T-cell (primary cell): Measurements from ENCODE around the gene UBL4A. TPM values are rescaled to one million over a fixed set of nuclear protein-coding genes. Genes with fewer than 3 reads are reported as not detected.

ENCODE experiments used
- ATAC-seq, 4 experiments: fragments of 200-7000 bp in 3 of 4; fragments of 150-1000 bp in 1 of 4; cut with Tn5 transposase; replicated peaks in 1 of 4; 1 replicate in 3 of 4; 2 replicates in 1 of 4; pipeline ENCODE4 v1.10.0; 2021; ENCODE audit warnings: moderate library complexity in 3 of 4, mild to moderate bottlenecking in 2 of 4, moderate number of reproducible peaks in 1 of 4
- CTCF ChIA-PET, 2 donors: fragments of 300-600 bp; sonication (Branson Sonifier 250); formaldehyde crosslinking; loops; one replicate each; lab custom pipeline; 2022; ENCODE audit warnings: antibody characterized with exemption in 2 of 2; lab: Charles Lee
- POLR2A ChIA-PET, 2 donors: fragments of 300-600 bp; sonication (Branson Sonifier 250); formaldehyde crosslinking; loops; one replicate each; lab custom pipeline; 2022; ENCODE audit warnings: antibody characterized with exemption in 2 of 2; lab: Charles Lee
- DNase-seq, 35 experiments: peaks; one replicate each; pipeline versions ENCODE4 v3.0.0 to v3.0.0-alpha.2; 2013 to 2023
- H3K27ac ChIP-seq: one replicate; pipeline ENCODE4 v1.5.1; 2013; ENCODE audit warnings: low read length
- H3K27me3 ChIP-seq, 2 experiments: replicated peaks in 1 of 2; 1 replicate in 1 of 2; 2 replicates in 1 of 2; pipeline versions ENCODE4 v1.6.1 to v1.7.0; 2013; ENCODE audit warnings: low read length in 1 of 2, mixed read lengths in 1 of 2; ENCODE audit not compliant: control insufficient read depth in 2 of 2, insufficient read depth in 2 of 2; ENCODE audit errors: extremely low read depth in 1 of 2
- H3K36me3 ChIP-seq, 2 donors: 1 replicate in 1 of 2; 2 replicates in 1 of 2; pipeline versions ENCODE4 v1.6.1 to v1.7.0; 2013; ENCODE audit warnings: low read length in 1 of 2; ENCODE audit not compliant: control insufficient read depth in 2 of 2, insufficient read depth in 1 of 2; ENCODE audit errors: extremely low read depth in 1 of 2
- H3K4me1 ChIP-seq, 2 experiments: 1 replicate in 1 of 2; 2 replicates in 1 of 2; pipeline versions ENCODE4 v1.6.1 to v1.7.0; 2013; ENCODE audit warnings: low read length in 2 of 2, mixed read lengths in 1 of 2; ENCODE audit not compliant: insufficient read depth in 2 of 2, control insufficient read depth in 1 of 2; ENCODE audit errors: extremely low read depth in 1 of 2
- H3K4me3 ChIP-seq, 2 donors: 1 replicate in 1 of 2; 2 replicates in 1 of 2; pipeline versions ENCODE4 v1.5.1 to v1.7.0; 2013; ENCODE audit warnings: mild to moderate bottlenecking in 2 of 2, low read length in 1 of 2, moderate library complexity in 1 of 2; ENCODE audit not compliant: control insufficient read depth in 1 of 2; ENCODE audit errors: extremely low read depth in 1 of 2
- H3K9me3 ChIP-seq: 2 replicates; pipeline ENCODE4 v1.7.0; 2013
- H3K27ac Mint-ChIP-seq, 2 donors: one replicate each; pipeline ENCODE4 v1.8.0; 2020 to 2021; ENCODE audit warnings: mild to moderate bottlenecking in 2 of 2, mixed read lengths in 2 of 2
- H3K27me3 Mint-ChIP-seq, 2 donors: one replicate each; pipeline ENCODE4 v1.8.0; 2021 to 2022; ENCODE audit warnings: mixed read lengths in 2 of 2
- H3K36me3 Mint-ChIP-seq: one replicate; pipeline ENCODE4 v1.8.0; 2021; ENCODE audit warnings: mixed read lengths
- H3K4me1 Mint-ChIP-seq, 3 donors: one replicate each; pipeline ENCODE4 v1.8.0; 2020 to 2022; ENCODE audit warnings: mixed read lengths in 3 of 3, mild to moderate bottlenecking in 1 of 3
- H3K4me3 Mint-ChIP-seq, 3 donors: one replicate each; pipeline ENCODE4 v1.8.0; 2020 to 2022; ENCODE audit warnings: mild to moderate bottlenecking in 3 of 3, mixed read lengths in 3 of 3, moderate library complexity in 3 of 3
- H3K9me3 Mint-ChIP-seq, 3 donors: one replicate each; pipeline ENCODE4 v1.8.0; 2020 to 2022; ENCODE audit warnings: mixed read lengths in 3 of 3
- WGBS: methylation state at CpG from one replicate; pipeline ENCODE4 v1.1.5; 2013; ENCODE audit warnings: missing lambda C conversion rate; ENCODE audit not compliant: insufficient coverage; 5-methylcytosine and 5-hydroxymethylcytosine counted together
- total RNA-seq, 35 experiments: library from RNA in 6 of 35; stranded (reverse) in 6 of 35; fragments of 120-200 nt in 1 of 35; gene quantifications; one replicate each; pipeline versions ENCODE4 v1.2.1 to v1.2.4 and lab custom pipeline; 2013 to 2026

The UBL4A gene
- total RNA-seq, 5 donors from 2014 or later (not counting 1 experiment from before 2014, with no cell fraction given), result 13.1 to 44.1 (median 39.6) TPM

DNA sequence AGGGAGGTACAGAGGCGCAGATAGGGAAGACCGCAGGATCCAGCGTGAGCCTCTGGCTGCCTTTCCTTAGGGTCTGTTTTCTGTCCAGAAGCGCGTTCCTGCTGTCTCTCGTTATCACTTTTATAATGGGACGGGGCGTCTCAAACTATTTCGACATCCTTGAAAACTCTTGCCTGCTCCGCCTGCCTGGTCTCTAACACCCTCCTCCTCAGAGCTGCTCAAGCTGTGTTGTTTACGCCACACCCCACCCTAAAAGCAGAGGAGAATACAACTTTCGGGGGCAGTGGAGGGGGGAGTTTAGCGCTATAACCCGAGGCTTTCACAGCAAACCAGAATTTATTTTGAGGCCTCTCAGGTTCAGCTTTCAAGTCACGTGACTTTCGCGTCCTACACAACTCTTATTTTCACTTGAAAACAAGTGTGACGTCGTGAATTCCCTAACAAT lies 30.3 kb upstream of the UBL4A start:
- Mint-ChIP-seq H3K9me3 (no peaks in the 10 kb centered on the region), H3K4me3 (peak overlapping the region; percentile 75 to 84 (median 82)), H3K27ac (peak overlapping the region; percentile 91 to 92), H3K27me3 (peaks cover 0 to 9% of the 10 kb centered on the region in 2 donors), H3K36me3 (peaks cover 3% of the 10 kb centered on the region), H3K4me1 (peaks cover 22 to 25% (median 25%) of the 10 kb centered on the region in 3 donors)
- DNase-seq (peak in 18 of 35 experiments; percentile 10 to 52 (median 25)), ATAC-seq (peak; percentile 6 to 29 (median 25))
- ChIA-PET CTCF (interaction anchor here in 1 of 2 donors (0.7 kb wide), 1 partner anchor 8 kb away, joined by 6 read pairs; no protein-coding TSS in a partner anchor), POLR2A (interaction anchor here (0.5 to 0.9 kb wide), 2 partner anchors 26 to 29 kb away, joined by 3 to 7 read pairs; partner anchors contain the start of gene SLC10A3 (in 1 of the 2))
- 0% methylated on average over 1 of the region's 19 CpGs for WGBS
- Histone ChIP-seq H3K27ac (peak overlapping the region; percentile 59), H3K36me3 (no peaks in the 10 kb centered on the region), H3K4me3 (peak overlapping the region; percentile 58), H3K27me3 (no peaks in the 10 kb centered on the region), H3K4me1 (peaks cover 0 to 36% of the 10 kb centered on the region in 2 experiments), H3K9me3 (no peaks in the 10 kb centered on the region)

GRCh38 chrX:154515966-154516655 lies 29.7 kb upstream of the UBL4A start, which contains the start of gene FAM3A:
Gene FAM3A, minus strand, starts transcription at chrX:154516232. Its CDS starts 460 bp downstream, at chrX:154515772.
- Mint-ChIP-seq H3K4me3 (peak within 1 kb of the TSS; percentile 77 to 84 (median 82)), H3K4me1 (peaks cover 28 to 30% (median 29%) of the 10 kb centered on the region in 3 donors), H3K27me3 (peaks cover 0 to 9% of the 10 kb centered on the region in 2 donors), H3K36me3 (peaks cover 3% of the 10 kb centered on the region), H3K9me3 (no peaks in the 10 kb centered on the region), H3K27ac (peak within 1 kb of the TSS; percentile 91 to 92)
- ChIA-PET POLR2A (interaction anchor here (0.5 to 0.9 kb wide), 2 partner anchors 25 to 29 kb away, joined by 3 to 7 read pairs; partner anchors contain the start of gene SLC10A3 (in 1 of the 2)), CTCF (interaction anchor here in 1 of 2 donors (0.7 kb wide), 1 partner anchor 9 kb away, joined by 6 read pairs; no protein-coding TSS in a partner anchor)
- DNase-seq, result peak; percentile 81 to 94 (median 89)
- H3K4me3 ChIP-seq, result peak within 1 kb of the TSS; percentile 58 to 82
- H3K4me1 ChIP-seq, result peaks cover 0 to 41% of the 10 kb centered on the region in 2 experiments
- H3K27ac ChIP-seq, result peak within 1 kb of the TSS; percentile 68
- no peaks in the 10 kb centered on the region for H3K27me3 ChIP-seq
- no peaks in the 10 kb centered on the region for H3K9me3 ChIP-seq
- ATAC-seq, result peak; percentile 94 to 99 (median 94)
- 0% methylated on average over 30 of the region's 59 CpGs for WGBS
- H3K36me3 ChIP-seq, result no peaks in the 10 kb centered on the region

DNA sequence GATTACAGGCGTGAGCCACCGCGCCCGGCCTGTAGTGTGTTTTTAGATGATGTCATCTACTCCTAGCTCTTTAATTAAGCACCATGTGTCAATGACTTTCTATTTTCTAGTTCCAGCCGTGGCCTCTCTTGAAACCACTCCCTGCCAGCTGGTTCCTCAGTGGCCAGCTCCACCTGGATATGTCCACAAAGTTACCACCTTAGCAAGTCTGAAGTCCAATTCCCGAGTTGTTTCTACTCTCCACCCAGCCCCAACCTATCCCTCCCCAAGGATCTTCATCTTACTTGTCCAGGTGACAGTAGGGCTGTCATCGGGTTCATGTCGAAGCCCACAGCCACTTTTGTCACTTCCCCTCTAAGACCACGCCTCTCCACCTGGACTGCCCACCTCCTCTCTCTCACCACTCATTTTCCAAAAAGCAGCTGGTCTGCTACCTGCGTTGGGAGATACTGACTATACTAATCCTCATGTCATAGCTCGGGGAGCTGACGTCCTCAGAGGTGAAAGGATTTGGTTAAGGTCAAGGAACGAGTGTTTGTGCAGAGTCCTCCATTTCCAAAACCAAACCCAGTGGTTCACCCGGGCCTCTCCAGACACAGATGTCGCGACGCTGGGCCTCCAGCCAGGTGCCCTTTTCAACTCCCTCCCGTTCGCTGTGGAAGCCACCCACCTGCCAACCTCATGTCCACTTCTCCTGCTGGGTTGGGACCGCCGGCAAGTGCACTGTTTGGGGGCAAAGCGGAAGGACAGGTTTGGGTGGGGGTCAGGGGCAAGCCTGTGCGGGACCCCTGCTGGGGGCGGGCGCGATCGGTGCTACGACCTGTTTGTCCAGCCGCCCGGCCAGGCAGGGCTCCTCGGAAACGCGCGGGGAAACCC lies 28.9 kb upstream of the UBL4A start:
- ATAC-seq, result no peak
- Mint-ChIP-seq H3K27ac (peak overlapping the region; percentile 68 to 77), H3K27me3 (peaks cover 0 to 9% of the 10 kb centered on the region in 2 donors)

DNA sequence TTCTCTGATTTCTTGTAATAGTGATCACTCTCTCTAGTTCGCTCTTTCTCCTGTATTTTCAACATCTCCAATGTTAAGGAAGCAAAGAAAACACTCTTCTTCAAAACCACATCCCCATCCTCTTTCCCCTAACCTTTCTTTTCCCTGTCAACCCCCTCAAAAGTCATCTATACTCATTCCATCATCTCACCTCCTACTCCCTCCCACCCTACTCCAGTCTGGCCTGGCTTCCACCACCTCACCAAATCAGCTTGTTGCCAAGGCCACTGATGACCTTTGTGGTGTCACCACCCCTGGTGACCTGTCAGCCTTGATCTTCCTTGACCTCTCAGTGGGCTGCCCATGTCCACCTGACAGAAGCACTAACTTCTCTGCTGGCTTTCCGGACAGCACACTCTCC lies 27.3 kb upstream of the UBL4A start:
- Mint-ChIP-seq H3K9me3 (peaks cover 0 to 2% (median 0%) of the 10 kb centered on the region in 3 donors), H3K36me3 (peaks cover 13% of the 10 kb centered on the region), H3K27me3 (peaks cover 0 to 6% of the 10 kb centered on the region in 2 donors), H3K27ac (peak overlapping the region; percentile 35 to 69), H3K4me1 (peaks cover 33 to 36% (median 33%) of the 10 kb centered on the region in 3 donors), H3K4me3 (peak overlapping the region; percentile 41 to 62 (median 49))
- Histone ChIP-seq H3K9me3 (no peaks in the 10 kb centered on the region), H3K4me1 (peaks cover 0 to 45% of the 10 kb centered on the region in 2 experiments), H3K27me3 (no peaks in the 10 kb centered on the region), H3K36me3 (peaks cover 4 to 8% of the 10 kb centered on the region in 2 donors), H3K27ac (no peak overlapping the region), H3K4me3 (no peak overlapping the region)
- POLR2A ChIA-PET, result interaction anchor here in 1 of 2 donors (0.6 kb wide), 1 partner anchor 57 kb away, joined by 4 read pairs; no protein-coding TSS in a partner anchor
- ATAC-seq (no peak), DNase-seq (no peak)
- CTCF ChIA-PET, result no interaction called here
- WGBS, result 100% methylated on average over 1 of the region's 2 CpGs

More for the DNA sequence above, 28.9 kb upstream of the UBL4A start:
- Mint-ChIP-seq H3K4me3 (peak overlapping the region; percentile 77 to 82 (median 81)), H3K9me3 (no peaks in the 10 kb centered on the region), H3K4me1 (peaks cover 32 to 36% (median 33%) of the 10 kb centered on the region in 3 donors), H3K36me3 (peaks cover 3% of the 10 kb centered on the region)
- ChIA-PET POLR2A (no interaction called here), CTCF (no interaction called here)
- Histone ChIP-seq H3K36me3 (no peaks in the 10 kb centered on the region), H3K27ac (peak overlapping the region; percentile 68), H3K9me3 (no peaks in the 10 kb centered on the region), H3K4me3 (peak overlapping the region; percentile 56 to 82), H3K4me1 (peaks cover 0 to 45% of the 10 kb centered on the region in 2 experiments), H3K27me3 (no peaks in the 10 kb centered on the region)
- DNase-seq, result peak in 2 of 35 experiments; percentile 16 to 30
- WGBS, result 100% methylated on average over 1 of the region's 34 CpGs

DNA sequence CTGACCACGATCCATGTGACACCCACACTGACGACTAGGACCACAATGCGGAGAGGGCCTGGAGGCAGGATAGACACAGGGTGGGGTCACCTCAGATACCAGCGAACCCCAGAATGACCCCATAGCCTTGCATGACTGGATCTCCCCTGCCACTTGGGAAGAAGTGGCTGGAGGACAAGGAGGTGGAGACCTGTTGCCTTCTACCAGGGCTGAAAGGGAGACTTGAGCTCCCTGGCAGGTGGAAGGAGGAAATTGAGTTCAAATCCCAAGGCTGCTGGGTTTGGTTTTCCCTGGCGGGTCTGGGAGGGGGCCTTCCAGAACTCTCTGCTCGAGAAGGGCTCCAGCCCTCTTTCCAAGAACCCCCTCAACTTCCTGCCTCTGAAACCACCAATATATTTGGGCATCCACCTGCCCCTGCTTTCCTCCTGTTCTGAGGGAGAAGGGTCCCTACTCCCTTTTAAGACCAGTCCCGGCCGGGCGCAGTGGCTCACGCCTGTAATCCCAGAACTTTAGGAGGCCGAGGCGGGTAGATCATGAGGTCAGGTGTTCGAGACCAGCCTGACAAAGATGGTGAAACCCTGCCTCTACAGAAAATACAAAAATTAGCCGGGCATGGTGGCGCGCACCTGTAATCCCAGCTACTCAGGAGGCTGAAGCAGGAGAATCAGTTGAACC lies 26.6 kb upstream of the UBL4A start:
- no peak for DNase-seq
- Mint-ChIP-seq H3K9me3 (peaks cover 0 to 2% (median 0%) of the 10 kb centered on the region in 3 donors), H3K36me3 (peaks cover 16% of the 10 kb centered on the region), H3K27ac (no peak overlapping the region), H3K27me3 (peaks cover 0 to 9% of the 10 kb centered on the region in 2 donors), H3K4me3 (peak overlapping the region in 1 of 3 donors; percentile 49), H3K4me1 (peaks cover 33 to 36% (median 33%) of the 10 kb centered on the region in 3 donors)
- peaks cover 4 to 10% of the 10 kb centered on the region in 2 donors for H3K36me3 ChIP-seq
- H3K27me3 ChIP-seq, result no peaks in the 10 kb centered on the region
- peaks cover 0 to 45% of the 10 kb centered on the region in 2 experiments for H3K4me1 ChIP-seq
- no CpG with 5 or more reads among the region's 16 CpGs for WGBS
- no peaks in the 10 kb centered on the region for H3K9me3 ChIP-seq
- H3K4me3 ChIP-seq, result no peak overlapping the region
- CTCF ChIA-PET, result no interaction called here
- POLR2A ChIA-PET, result no interaction called here
- no peak for ATAC-seq
- H3K27ac ChIP-seq, result no peak overlapping the region
